HG03342 (cell line): Measurements from ENCODE around the gene WRAP73.
"Not testable (repeated sequence)": the region's sequence is repeated elsewhere in the genome, so short reads cannot be mapped to it uniquely, and the experiment has no call there.

ENCODE experiments used
- ATAC-seq: cut with Tn5 transposase; IDR thresholded peaks from one replicate; pipeline ENCODE4 v1.9.1; 2021; ENCODE audit warnings: mild to moderate bottlenecking, moderate library complexity; ENCODE audit not compliant: unreplicated experiment

The WRAP73 gene

GRCh38 chr1:3599286-3599811, 50.6 kb downstream of the WRAP73 start:
- ATAC-seq, result no peak

GRCh38 chr1:3598522-3599285, 51.2 kb downstream of the WRAP73 start:
- no peak for ATAC-seq

DNA sequence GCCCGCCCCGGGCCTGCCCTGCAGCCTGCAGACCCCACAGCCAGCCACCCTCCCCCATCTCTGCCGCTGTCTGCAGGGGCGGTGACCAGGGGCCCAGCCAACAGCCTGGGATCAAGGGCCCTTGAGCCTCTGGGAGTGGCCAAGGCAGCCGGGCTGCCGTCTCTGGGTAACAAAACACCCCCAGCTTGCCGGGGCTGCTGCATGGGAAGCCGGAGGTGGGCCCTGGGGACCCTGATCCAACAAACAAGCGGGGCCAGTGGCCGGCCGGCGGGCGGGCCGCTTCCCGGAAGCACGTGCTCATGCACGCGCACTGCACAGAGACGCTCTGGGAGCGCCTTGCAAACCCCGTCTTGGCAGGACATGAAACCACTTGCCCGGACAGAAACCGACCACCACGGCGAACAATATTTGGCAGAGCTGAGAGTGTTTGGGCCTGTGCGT, 51.8 kb downstream of the WRAP73 start:
- no peak for ATAC-seq

DNA sequence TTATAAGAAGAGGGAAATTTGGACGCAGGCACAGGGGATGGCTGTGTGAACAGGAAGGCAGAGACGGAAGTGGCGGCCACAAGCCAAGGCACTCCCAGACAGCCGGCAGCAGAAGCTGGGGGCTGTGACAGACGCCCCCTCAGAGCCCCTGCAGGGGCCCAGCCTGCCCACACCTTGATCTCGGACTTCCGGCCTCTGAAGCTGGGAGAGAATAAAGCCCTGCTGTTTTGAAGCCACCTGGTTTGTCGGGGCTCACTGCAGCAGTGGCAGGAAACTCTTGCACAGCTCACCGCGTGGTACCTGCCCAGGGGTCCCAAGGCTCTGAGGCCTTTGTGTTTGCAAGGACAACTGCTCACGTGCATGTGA, 52.3 kb downstream of the WRAP73 start:
- ATAC-seq, result no peak

- no peak for ATAC-seq
Observed at GRCh38 chr1:3596663-3597598, 53.0 kb downstream of the WRAP73 start.

GRCh38 chr1:3595949-3596348, 54.0 kb downstream of the WRAP73 start:
- no peak for ATAC-seq

DNA sequence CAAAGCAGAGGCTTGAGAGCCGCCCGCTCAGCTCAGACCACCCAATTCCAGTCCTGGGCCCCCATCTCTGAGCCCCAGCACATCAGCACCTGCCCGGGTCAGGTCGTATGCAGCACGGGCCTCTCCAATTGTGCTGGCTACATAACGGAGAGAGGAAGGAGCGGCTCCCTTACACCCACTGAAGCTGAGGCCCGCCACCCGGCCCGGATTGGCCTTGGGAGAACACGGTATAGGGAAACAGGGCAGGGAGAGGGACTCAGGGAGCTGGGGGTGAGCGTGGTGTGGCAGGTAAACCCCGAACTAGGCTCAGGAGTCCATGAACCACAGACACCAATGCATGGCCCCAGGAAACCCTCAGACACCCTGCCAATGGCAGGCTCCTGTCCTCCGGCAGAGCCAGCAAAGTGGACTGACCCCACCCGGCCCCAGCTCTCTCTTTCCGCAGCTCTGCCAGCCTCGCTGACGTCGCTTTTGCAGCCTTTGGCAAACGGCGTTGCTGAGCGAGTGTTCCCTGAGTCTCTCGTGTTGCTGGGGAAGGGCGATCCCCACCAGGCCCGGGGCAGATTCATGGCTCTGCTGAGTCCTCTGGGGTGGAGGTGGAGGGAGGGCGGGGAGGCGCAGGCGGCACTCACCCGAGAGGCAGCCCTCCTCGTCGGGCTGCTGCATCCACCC, 55.1 kb downstream of the WRAP73 start:
- no peak for ATAC-seq

DNA sequence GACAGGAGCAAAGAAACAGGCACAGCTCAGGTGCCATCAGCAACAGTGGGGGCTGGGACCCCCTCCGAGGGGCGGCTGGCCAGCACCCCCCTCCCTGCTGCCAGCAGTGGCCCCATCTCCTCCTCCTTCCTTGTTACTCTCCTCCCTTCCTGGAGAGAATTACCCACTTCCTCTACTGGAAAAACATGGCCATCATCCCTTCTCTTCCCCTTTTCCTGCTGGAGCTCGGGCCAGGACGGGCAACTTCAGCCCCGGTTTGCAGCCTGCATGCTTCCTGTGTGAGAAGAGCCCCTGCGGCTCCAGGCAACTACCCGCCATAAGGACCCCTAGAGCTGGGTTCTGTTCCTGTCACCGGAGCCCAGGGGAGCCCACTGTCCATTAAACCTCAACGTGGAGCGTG, 56.2 kb downstream of the WRAP73 start:
- ATAC-seq, result no peak

DNA sequence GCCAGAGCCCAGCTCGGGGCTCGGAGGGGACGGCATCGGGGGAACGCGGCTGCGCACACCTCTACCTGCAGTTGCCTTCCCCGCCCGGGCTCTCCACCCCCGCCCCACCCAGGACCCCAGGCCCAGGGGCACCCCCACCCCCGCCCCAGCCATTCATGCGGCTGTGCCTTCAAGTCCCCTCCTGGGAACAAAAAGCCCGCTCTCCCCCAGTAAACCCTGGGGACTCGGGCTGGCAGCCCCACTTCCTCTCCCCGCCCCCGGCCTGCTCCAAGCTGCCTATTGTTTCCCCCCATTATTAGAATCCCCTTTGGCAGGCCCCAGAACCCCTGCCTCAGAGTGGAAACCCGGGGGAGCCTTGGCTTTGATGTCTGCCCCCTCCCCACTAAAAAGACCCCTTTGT, 56.6 kb downstream of the WRAP73 start:
- no peak for ATAC-seq

DNA sequence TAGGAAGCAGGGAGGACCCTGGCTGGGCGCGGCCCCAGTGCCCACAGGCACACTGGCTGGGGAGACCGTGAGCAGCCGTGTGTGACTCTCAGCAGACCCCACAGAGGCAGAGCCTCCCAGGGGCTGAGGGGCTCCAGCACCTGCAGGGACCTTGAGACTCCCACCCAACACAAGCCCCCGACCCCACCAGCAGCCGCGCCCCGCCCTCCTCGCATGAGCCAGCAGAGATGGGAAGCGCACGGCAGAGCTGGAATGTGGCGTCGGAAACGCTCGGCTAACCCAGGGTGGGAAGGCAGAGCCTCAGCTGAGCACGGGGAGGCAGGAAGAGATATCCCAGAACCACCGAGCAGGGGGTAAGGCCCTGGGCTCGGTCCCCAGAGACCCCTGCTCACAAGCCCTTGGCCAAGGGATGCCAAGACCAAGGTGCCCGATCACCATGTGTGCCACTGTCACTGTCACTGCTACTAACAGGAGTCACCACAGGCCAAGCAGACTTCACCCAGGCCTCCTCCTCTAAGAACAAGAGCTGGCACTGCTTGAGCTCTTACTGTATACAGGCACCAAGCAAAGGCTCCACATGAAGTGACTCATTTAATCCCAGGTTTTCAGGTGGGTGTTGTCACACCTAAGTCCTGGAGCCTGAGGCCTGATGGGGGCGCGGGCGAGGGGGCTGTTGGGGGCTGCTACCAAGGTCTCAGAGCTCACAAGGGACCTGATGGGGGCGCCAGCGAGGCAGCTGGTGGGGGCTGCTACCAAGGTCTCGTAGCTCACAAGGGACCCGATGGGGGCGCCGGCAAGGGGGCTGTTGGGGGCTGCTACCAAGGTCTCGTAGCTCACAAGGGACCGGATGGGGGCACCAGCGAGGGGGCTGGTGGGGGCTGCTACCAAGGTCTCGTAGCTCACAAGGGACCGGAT, 58.7 kb downstream of the WRAP73 start:
- no peak for ATAC-seq

DNA sequence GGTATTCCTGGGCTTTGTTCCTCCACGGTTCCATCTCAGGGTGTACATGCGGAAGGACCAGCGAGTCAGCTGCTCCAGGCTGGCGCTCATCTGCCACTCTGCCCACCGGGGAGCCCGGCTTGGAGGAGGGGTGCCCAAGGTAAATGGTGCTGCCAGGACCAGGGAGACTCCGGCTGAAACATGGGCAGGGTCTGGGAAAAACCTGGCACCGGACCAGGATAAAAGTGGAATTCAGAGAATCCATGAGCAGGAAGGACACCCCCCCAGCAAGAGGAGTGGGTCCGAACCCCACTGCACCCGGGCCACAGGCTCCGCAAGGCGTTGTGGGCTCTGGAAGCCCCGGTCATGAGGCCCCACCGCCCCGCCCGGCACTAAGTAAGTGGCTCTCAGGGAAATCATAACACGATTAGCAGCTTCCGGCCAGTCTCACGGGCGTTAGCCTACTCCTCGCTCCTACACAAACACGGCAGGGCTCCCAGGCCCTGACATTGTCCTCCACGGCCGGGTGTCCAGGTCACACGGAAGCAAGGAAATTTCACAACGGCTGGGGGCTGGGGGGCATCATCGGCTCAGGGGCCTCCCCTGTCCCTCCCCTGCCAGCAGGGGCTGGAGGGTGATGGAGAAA, 59.7 kb downstream of the WRAP73 start:
- no peak for ATAC-seq

DNA sequence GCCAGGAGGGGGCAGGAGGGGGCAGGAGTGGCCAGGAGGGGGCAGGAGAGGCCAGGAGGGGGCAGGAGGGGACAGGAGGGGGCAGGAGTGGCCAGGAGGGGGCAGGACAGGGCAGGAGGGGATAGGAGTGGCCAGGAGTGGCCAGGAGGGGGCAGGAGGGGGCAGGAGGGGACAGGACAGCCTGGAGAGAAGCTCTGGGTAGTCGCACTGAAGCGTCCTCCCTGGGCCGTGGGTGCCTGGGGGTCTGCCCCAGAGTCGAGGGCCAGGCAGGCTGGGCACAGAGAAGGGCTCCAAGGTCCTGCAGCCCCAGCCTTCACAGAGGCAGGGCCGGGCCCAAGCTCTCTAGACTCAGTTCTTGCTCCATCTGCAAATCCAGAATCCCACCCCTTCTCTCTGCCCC, 61.5 kb downstream of the WRAP73 start:
- ATAC-seq, result no peak

DNA sequence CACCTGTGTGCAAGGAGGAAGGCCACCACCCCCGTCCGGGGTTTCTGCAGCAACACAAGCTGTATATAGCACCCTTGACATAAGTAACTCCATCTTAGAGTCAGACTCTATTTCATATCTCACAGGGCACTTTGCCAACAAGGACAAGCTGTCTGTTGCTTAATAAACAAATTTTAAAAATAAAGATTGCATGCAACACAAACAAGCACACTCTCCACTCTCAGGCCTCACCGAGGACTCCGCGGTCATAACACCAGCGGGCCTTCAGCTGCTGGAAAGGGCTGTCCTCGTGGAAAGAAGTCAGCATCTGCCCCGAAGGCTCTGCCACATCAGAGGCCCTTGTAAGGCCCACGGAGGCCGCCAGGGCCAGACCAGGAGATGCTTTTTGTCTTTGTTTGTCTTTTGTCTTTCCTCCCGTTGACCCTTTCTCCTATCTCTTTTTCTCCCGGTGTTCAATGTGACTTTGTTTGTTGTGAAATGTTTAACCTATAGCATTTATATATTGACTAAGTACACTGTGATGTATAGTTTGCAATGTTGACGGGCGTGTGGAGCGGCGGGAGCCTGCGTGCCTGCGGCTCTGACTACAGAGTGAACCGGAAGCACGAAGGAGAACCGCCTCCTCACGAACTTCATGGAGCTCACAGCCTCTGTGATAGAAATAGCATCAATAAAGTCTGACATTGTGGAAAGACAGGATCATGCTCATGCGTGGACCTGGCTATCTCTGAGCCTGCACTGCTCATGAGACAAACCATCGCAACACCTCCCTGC, 62.7 kb downstream of the WRAP73 start:
- ATAC-seq, result no peak

- ATAC-seq, result no peak
Observed at GRCh38 chr1:3585940-3586568, 63.8 kb downstream of the WRAP73 start.

DNA sequence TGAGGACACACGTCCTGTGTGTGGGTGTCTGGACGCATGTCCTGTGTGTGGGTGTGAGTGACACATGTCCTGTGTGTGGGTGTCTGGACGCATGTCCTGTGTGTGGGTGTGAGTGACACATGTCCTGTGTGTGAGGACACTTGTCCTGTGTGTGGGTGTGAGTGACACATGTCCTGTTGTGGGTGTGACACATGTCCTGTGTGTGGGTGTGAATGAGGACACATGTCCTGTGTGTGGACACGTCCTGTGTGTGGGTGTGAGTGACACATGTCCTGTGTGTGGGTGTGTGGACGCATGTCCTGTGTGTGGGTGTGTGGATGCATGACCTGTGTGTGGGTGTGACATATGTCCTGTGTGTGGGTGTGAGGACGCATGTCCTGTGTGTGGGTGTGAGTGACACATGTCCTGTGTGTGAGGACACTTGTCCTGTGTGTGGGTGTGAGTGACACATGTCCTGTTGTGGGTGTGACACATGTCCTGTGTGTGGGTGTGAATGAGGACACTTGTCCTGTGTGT, 64.5 kb downstream of the WRAP73 start:
- ATAC-seq, result not testable (repeated sequence)

GRCh38 chr1:3584915-3585314, 65.0 kb downstream of the WRAP73 start:
- ATAC-seq, result no peak

- ATAC-seq, result not testable (repeated sequence)
Observed at GRCh38 chr1:3583751-3584150, 66.2 kb downstream of the WRAP73 start.

GRCh38 chr1:3581296-3582036, 68.4 kb downstream of the WRAP73 start:
- ATAC-seq, result no peak
